Tibial nerve (tissue), 4 donors: ENCODE data around the gene ATF7. TPM values are rescaled to one million over a fixed set of nuclear protein-coding genes. Genes with fewer than 3 reads are reported as not detected.

ENCODE experiments used
- DNase-seq, 2 donors: peaks; one replicate each; pipeline ENCODE4 v3.0.0-alpha.2; 2019; ENCODE audit warnings: low spot score in 2 of 2
- H3K27ac ChIP-seq, 4 donors: fragments of 200-600 bp; sonication (generic) in 3 of 4; one replicate each; pipeline ENCODE4 v1.5.1; 2017 to 2019; ENCODE audit warnings: mild to moderate bottlenecking in 1 of 4
- H3K27me3 ChIP-seq, 2 donors: fragments of 200-600 bp; sonication (generic) in 1 of 2; one replicate each; pipeline versions ENCODE4 v1.5.1 to v1.6.0; 2017 to 2019
- H3K36me3 ChIP-seq, 3 donors: fragments of 200-600 bp; sonication (generic); one replicate each; pipeline ENCODE4 v1.5.1; 2018 to 2019
- H3K4me1 ChIP-seq, 4 donors: fragments of 200-600 bp; sonication (generic) in 3 of 4; one replicate each; pipeline ENCODE4 v1.5.1; 2017 to 2019
- H3K4me3 ChIP-seq, 4 donors: fragments of 200-600 bp; sonication (generic) in 3 of 4; one replicate each; pipeline ENCODE4 v1.5.1; 2017 to 2019; ENCODE audit warnings: mild to moderate bottlenecking in 1 of 4, moderate library complexity in 1 of 4
- H3K9me3 ChIP-seq, 4 donors: fragments of 200-600 bp; sonication (generic) in 3 of 4; one replicate each; pipeline ENCODE4 v1.5.1; 2017 to 2019
- EP300 ChIP-seq, 2 donors: sonication (generic); formaldehyde crosslinking; IDR thresholded peaks; one replicate each; pipeline ENCODE4 v1.6.1; 2017; ENCODE audit warnings: antibody characterized with exemption in 2 of 2, mild to moderate bottlenecking in 1 of 2
- POLR2A ChIP-seq, 2 donors: fragments of 450-650 bp; IDR thresholded peaks; one replicate each; pipeline ENCODE4 v1.6.1; 2017; ENCODE audit warnings: antibody characterized with exemption in 2 of 2, mild to moderate bottlenecking in 2 of 2, moderate library complexity in 2 of 2
- WGBS, 2 donors: methylation state at CpG; one replicate each; pipeline ENCODE4 v1.1.5; 2018; 5-methylcytosine and 5-hydroxymethylcytosine counted together
- total RNA-seq, 4 donors: library from RNA; depleted of rRNA; stranded (reverse); fragments of >200 nt; gene quantifications; one replicate each; pipeline ENCODE4 v1.1.0, GENCODE V29; 2016
- TF ChIP-seq, protein P1 (sequence below), 5 experiments: fragments of 200-600 bp in 3 of 5; fragments of 450-650 bp in 2 of 5; sonication (generic) in 3 of 5; IDR thresholded peaks; one replicate each; pipeline ENCODE4 v1.5.1; 2016 to 2019; ENCODE audit warnings: antibody characterized with exemption in 5 of 5, mild to moderate bottlenecking in 3 of 5, moderate library complexity in 2 of 5

The ATF7 gene
- total RNA-seq, 4 donors from 2014 or later = 30.1 to 47.9 (median 34.4) TPM

DNA sequence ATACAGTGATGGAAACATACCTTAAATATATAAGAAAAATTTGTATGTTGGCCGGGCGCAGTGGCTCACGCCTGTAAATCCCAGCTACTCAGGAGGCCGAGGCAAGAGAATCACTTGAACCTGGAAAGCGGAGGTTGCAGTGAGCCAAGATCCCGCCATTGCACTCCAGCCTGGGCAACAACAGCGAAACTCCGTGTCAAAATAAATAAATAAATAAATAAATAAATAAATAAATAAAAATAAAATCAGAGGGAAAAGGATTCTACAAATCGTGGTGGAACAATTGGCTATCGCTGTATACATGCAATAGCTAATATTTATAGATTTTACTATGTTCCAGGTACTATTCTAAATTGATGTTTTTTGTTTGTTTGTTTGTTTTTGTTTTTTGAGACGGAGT is 1.7 kb upstream of the ATF7 start:
- Histone ChIP-seq H3K27ac (no peak overlapping the region), H3K4me1 (peaks cover 0 to 28% (median 11%) of the 10 kb centered on the region in 4 donors), H3K27me3 (no peaks in the 10 kb centered on the region), H3K9me3 (no peaks in the 10 kb centered on the region), H3K4me3 (no peak overlapping the region), H3K36me3 (no peaks in the 10 kb centered on the region)
- WGBS, 2 donors = 87 to 93% methylated on average over 11 of the region's 11 CpGs
- DNase-seq = no peak
- TF ChIP-seq EP300 (IDR thresholded peaks at IDR 0.05) (no peak), POLR2A (IDR thresholded peaks at IDR 0.05) (no peak)
- TF ChIP-seq, protein P1, sequence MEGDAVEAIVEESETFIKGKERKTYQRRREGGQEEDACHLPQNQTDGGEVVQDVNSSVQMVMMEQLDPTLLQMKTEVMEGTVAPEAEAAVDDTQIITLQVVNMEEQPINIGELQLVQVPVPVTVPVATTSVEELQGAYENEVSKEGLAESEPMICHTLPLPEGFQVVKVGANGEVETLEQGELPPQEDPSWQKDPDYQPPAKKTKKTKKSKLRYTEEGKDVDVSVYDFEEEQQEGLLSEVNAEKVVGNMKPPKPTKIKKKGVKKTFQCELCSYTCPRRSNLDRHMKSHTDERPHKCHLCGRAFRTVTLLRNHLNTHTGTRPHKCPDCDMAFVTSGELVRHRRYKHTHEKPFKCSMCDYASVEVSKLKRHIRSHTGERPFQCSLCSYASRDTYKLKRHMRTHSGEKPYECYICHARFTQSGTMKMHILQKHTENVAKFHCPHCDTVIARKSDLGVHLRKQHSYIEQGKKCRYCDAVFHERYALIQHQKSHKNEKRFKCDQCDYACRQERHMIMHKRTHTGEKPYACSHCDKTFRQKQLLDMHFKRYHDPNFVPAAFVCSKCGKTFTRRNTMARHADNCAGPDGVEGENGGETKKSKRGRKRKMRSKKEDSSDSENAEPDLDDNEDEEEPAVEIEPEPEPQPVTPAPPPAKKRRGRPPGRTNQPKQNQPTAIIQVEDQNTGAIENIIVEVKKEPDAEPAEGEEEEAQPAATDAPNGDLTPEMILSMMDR (IDR thresholded peaks at IDR 0.05) = no peak

- no peak for DNase-seq
- Histone ChIP-seq H3K4me1 (peaks cover 0 to 40% (median 14%) of the 10 kb centered on the region in 4 donors), H3K36me3 (no peaks in the 10 kb centered on the region), H3K27me3 (no peaks in the 10 kb centered on the region), H3K9me3 (no peaks in the 10 kb centered on the region), H3K4me3 (peak overlapping the region; percentile 41 to 91 (median 64)), H3K27ac (peak overlapping the region; percentile 75 to 96 (median 94))
- TF ChIP-seq, protein P1 (IDR thresholded peaks at IDR 0.05) = no peak
- no peak for TF ChIP-seq POLR2A (IDR thresholded peaks at IDR 0.05)
- no peak for TF ChIP-seq EP300 (IDR thresholded peaks at IDR 0.05)
- whole genome bisulfite sequencing, 2 donors = 18 to 23% methylated on average over 6 of the region's 6 CpGs
These were observed 554 bp upstream of the ATF7 start for GRCh38 chr12:53626702-53627169.

GRCh38 chr12:53625373-53625945 is 723 bp downstream of the ATF7 start:
- Histone ChIP-seq H3K27me3 (no peaks in the 10 kb centered on the region), H3K36me3 (no peaks in the 10 kb centered on the region), H3K4me3 (peak overlapping the region; percentile 41 to 91 (median 64)), H3K4me1 (peaks cover 0 to 49% (median 14%) of the 10 kb centered on the region in 4 donors), H3K9me3 (no peaks in the 10 kb centered on the region), H3K27ac (peak overlapping the region; percentile 75 to 96 (median 94))
- 13 to 14% methylated on average over 5 of the region's 5 CpGs for WGBS, 2 donors
- TF ChIP-seq POLR2A (IDR thresholded peaks at IDR 0.05) (no peak), EP300 (IDR thresholded peaks at IDR 0.05) (no peak)
- TF ChIP-seq, protein P1 (IDR thresholded peaks at IDR 0.05) = no peak
- DNase-seq = no peak

DNA sequence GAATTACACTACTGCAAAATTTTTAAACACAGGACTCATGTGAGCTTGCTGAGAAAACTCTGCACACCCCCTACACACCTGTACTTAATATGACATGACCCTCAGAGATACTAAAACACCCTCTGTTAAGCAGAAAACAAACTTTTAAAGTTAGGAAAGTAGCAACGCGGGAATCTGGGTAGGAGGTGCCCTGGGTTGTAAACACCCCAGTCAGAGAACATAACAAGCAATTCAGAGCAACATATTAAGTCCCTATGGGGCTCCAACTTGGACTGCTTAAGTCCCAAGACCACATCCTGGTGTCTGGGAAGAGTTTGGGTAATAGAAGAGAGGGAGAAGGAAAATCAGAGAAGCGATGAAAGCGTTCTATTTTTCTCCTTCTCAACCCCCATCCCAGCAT is 1.2 kb downstream of the ATF7 start:
- Histone ChIP-seq H3K9me3 (no peaks in the 10 kb centered on the region), H3K36me3 (no peaks in the 10 kb centered on the region), H3K27ac (peak overlapping the region; percentile 75 to 96 (median 94)), H3K4me1 (peaks cover 0 to 49% (median 14%) of the 10 kb centered on the region in 4 donors), H3K4me3 (peak overlapping the region; percentile 41 to 91 (median 64)), H3K27me3 (no peaks in the 10 kb centered on the region)
- 24 to 26% methylated on average over 4 of the region's 4 CpGs for WGBS, 2 donors
- no peak for DNase-seq
- no peak for TF ChIP-seq POLR2A (IDR thresholded peaks at IDR 0.05)
- no peak for TF ChIP-seq EP300 (IDR thresholded peaks at IDR 0.05)
- TF ChIP-seq, protein P1 (IDR thresholded peaks at IDR 0.05) = no peak

DNA sequence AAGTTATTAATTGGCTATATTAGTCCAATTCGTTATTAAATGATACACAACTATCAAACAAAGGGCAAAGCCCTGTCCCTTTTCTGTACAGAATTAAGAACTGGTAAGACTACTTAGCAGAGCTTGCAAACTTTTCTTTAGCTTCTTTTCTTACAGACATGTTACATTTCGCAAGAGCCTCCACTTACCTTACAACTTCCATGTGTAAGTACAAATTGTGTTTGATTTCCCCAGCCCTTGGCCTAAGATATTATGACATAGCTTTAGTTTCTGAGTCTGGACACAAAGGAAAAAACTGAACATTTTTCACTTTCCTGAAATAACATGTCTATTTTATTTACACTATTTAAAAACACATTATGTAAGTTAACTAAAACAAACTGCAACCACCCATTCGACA is 1.7 kb downstream of the ATF7 start:
- DNase-seq = no peak
- Histone ChIP-seq H3K4me3 (peak overlapping the region; percentile 41 to 91 (median 64)), H3K27ac (peak overlapping the region; percentile 75 to 96 (median 94)), H3K27me3 (no peaks in the 10 kb centered on the region), H3K4me1 (peaks cover 0 to 49% (median 14%) of the 10 kb centered on the region in 4 donors), H3K9me3 (no peaks in the 10 kb centered on the region), H3K36me3 (no peaks in the 10 kb centered on the region)
- TF ChIP-seq EP300 (IDR thresholded peaks at IDR 0.05) (no peak), POLR2A (IDR thresholded peaks at IDR 0.05) (no peak)
- TF ChIP-seq, protein P1 (IDR thresholded peaks at IDR 0.05) = no peak
- 30 to 44% methylated on average over 3 of the region's 3 CpGs for WGBS, 2 donors
